Hepatocyte (in vitro differentiated cells): ENCODE results near the gene LHFPL3.

Experiments used
- EZH2 ChIP-seq: fragments of 200-600 bp; sonication (generic); IDR thresholded peaks from 2 replicates; pipeline ENCODE4 v1.6.1; 2016; ENCODE audit warnings: antibody characterized with exemption, mild to moderate bottlenecking, borderline replicate concordance
- EZH2phosphoT487 ChIP-seq: fragments of 200-600 bp; sonication (generic); IDR thresholded peaks from one replicate; pipeline ENCODE4 v1.6.1; 2018; ENCODE audit warnings: antibody characterized with exemption, mild to moderate bottlenecking, low read depth, moderate library complexity; ENCODE audit not compliant: unreplicated experiment, severe bottlenecking
- TF ChIP-seq, protein P1 (sequence below): fragments of 200-600 bp; sonication (generic); IDR thresholded peaks from 2 replicates; pipeline ENCODE4 v1.5.1; 2016; ENCODE audit warnings: antibody characterized with exemption, mild to moderate bottlenecking; ENCODE audit not compliant: poor library complexity

GRCh38 chr7:104487642-104488041 lies 159.2 kb downstream of the LHFPL3 start:
- TF ChIP-seq, protein P1, sequence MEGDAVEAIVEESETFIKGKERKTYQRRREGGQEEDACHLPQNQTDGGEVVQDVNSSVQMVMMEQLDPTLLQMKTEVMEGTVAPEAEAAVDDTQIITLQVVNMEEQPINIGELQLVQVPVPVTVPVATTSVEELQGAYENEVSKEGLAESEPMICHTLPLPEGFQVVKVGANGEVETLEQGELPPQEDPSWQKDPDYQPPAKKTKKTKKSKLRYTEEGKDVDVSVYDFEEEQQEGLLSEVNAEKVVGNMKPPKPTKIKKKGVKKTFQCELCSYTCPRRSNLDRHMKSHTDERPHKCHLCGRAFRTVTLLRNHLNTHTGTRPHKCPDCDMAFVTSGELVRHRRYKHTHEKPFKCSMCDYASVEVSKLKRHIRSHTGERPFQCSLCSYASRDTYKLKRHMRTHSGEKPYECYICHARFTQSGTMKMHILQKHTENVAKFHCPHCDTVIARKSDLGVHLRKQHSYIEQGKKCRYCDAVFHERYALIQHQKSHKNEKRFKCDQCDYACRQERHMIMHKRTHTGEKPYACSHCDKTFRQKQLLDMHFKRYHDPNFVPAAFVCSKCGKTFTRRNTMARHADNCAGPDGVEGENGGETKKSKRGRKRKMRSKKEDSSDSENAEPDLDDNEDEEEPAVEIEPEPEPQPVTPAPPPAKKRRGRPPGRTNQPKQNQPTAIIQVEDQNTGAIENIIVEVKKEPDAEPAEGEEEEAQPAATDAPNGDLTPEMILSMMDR = no peak
- TF ChIP-seq EZH2 = no peak
- TF ChIP-seq EZH2phosphoT487 = no peak
